ENCODE measurements around the gene APBA1. TPM values are rescaled to one million over a fixed set of nuclear protein-coding genes. Genes with fewer than 3 reads are reported as not detected.

APBA1 gene
- total RNA-seq, 1 donor from 2014 or later: 5.9 TPM

- FAIRE-seq: no peak
- Mint-ChIP-seq H3K36me3 (ENCODE audit: low read depth, unreplicated experiment) (peaks cover 2% of the 10 kb centered on the region), H3K4me3 (ENCODE audit: unreplicated experiment) (no peak overlapping the region), H3K4me1 (ENCODE audit: low read depth, unreplicated experiment) (peaks cover 8% of the 10 kb centered on the region), H3K27me3 (ENCODE audit: low read depth, unreplicated experiment) (peaks cover 11% of the 10 kb centered on the region), H3K27ac (ENCODE audit: unreplicated experiment) (no peak overlapping the region), H3K9me3 (ENCODE audit: unreplicated experiment) (no peaks in the 10 kb centered on the region)
- no peaks in the 10 kb centered on the region for H3K9me3 ChIP-seq (ENCODE audit: insufficient read depth, low read depth, low read length)
- H3K27me3 ChIP-seq (ENCODE audit: insufficient read depth, low read length): no peaks in the 10 kb centered on the region
- no peak overlapping the region for H2AFZ ChIP-seq (ENCODE audit: low read depth, low read length)
- peaks cover 4% of the 10 kb centered on the region for H3K4me1 ChIP-seq (ENCODE audit: insufficient read depth, low read length)
- no peak overlapping the region for H3K9ac ChIP-seq (ENCODE audit: low read length)
- peaks cover 7% of the 10 kb centered on the region for H3K79me2 ChIP-seq (ENCODE audit: insufficient read depth, low read length)
- DNase-seq (ENCODE audit: low read depth): no peak
- no peak overlapping the region for H3K27ac ChIP-seq (ENCODE audit: low read depth, low read length)
- no peaks in the 10 kb centered on the region for H3K36me3 ChIP-seq (ENCODE audit: insufficient read depth, low read length)
- H3K4me3 ChIP-seq (ENCODE audit: insufficient read depth, low read depth, low read length): no peak overlapping the region
- H4K20me1 ChIP-seq (ENCODE audit: insufficient read depth, low read length): no peaks in the 10 kb centered on the region
- TF ChIP-seq EZH2 (IDR thresholded peaks at IDR 0.05; ENCODE audit: insufficient read depth, low read length): no peak
- TF ChIP-seq CTCF (IDR thresholded peaks at IDR 0.05; ENCODE audit: insufficient read depth, low read depth, low read length): no peak
- no peak overlapping the region for H3K4me2 ChIP-seq (ENCODE audit: low read length)
Observed at GRCh38 chr9:69657269-69657668, 14.9 kb downstream of the APBA1 start.

GRCh38 chr9:69655065-69655464 lies 17.1 kb downstream of the APBA1 start:
- H3K79me2 ChIP-seq (ENCODE audit: insufficient read depth, low read length): no peaks in the 10 kb centered on the region
- FAIRE-seq: no peak
- no peak overlapping the region for H3K4me3 ChIP-seq (ENCODE audit: insufficient read depth, low read depth, low read length)
- no peak overlapping the region for H2AFZ ChIP-seq (ENCODE audit: low read depth, low read length)
- H3K36me3 ChIP-seq (ENCODE audit: insufficient read depth, low read length): no peaks in the 10 kb centered on the region
- Mint-ChIP-seq H3K27me3 (ENCODE audit: low read depth, unreplicated experiment) (peaks cover 9% of the 10 kb centered on the region), H3K9me3 (ENCODE audit: unreplicated experiment) (no peaks in the 10 kb centered on the region), H3K36me3 (ENCODE audit: low read depth, unreplicated experiment) (no peaks in the 10 kb centered on the region), H3K4me1 (ENCODE audit: low read depth, unreplicated experiment) (peaks cover 2% of the 10 kb centered on the region), H3K27ac (ENCODE audit: unreplicated experiment) (no peak overlapping the region), H3K4me3 (ENCODE audit: unreplicated experiment) (no peak overlapping the region)
- H3K4me2 ChIP-seq (ENCODE audit: low read length): no peak overlapping the region
- H3K27ac ChIP-seq (ENCODE audit: low read depth, low read length): no peak overlapping the region
- no peak for DNase-seq (ENCODE audit: low read depth)
- H3K4me1 ChIP-seq (ENCODE audit: insufficient read depth, low read length): peaks cover 3% of the 10 kb centered on the region
- no peaks in the 10 kb centered on the region for H4K20me1 ChIP-seq (ENCODE audit: insufficient read depth, low read length)
- no peak for TF ChIP-seq EZH2 (IDR thresholded peaks at IDR 0.05; ENCODE audit: insufficient read depth, low read length)
- no peak for TF ChIP-seq CTCF (IDR thresholded peaks at IDR 0.05; ENCODE audit: insufficient read depth, low read depth, low read length)
- no peaks in the 10 kb centered on the region for H3K27me3 ChIP-seq (ENCODE audit: insufficient read depth, low read length)
- H3K9ac ChIP-seq (ENCODE audit: low read length): no peak overlapping the region
- no peaks in the 10 kb centered on the region for H3K9me3 ChIP-seq (ENCODE audit: insufficient read depth, low read depth, low read length)

GRCh38 chr9:69653261-69653660 lies 18.9 kb downstream of the APBA1 start:
- Mint-ChIP-seq H3K36me3 (ENCODE audit: low read depth, unreplicated experiment) (no peaks in the 10 kb centered on the region), H3K4me1 (ENCODE audit: low read depth, unreplicated experiment) (peaks cover 8% of the 10 kb centered on the region), H3K4me3 (ENCODE audit: unreplicated experiment) (no peak overlapping the region), H3K27ac (ENCODE audit: unreplicated experiment) (no peak overlapping the region), H3K9me3 (ENCODE audit: unreplicated experiment) (no peaks in the 10 kb centered on the region), H3K27me3 (ENCODE audit: low read depth, unreplicated experiment) (no peaks in the 10 kb centered on the region)
- H3K4me3 ChIP-seq (ENCODE audit: insufficient read depth, low read depth, low read length): no peak overlapping the region
- no peaks in the 10 kb centered on the region for H3K27me3 ChIP-seq (ENCODE audit: insufficient read depth, low read length)
- H3K9me3 ChIP-seq (ENCODE audit: insufficient read depth, low read depth, low read length): no peaks in the 10 kb centered on the region
- no peak for DNase-seq (ENCODE audit: low read depth)
- no peaks in the 10 kb centered on the region for H4K20me1 ChIP-seq (ENCODE audit: insufficient read depth, low read length)
- no peak for FAIRE-seq
- H2AFZ ChIP-seq (ENCODE audit: low read depth, low read length): no peak overlapping the region
- no peak overlapping the region for H3K9ac ChIP-seq (ENCODE audit: low read length)
- peaks cover 6% of the 10 kb centered on the region for H3K4me1 ChIP-seq (ENCODE audit: insufficient read depth, low read length)
- no peaks in the 10 kb centered on the region for H3K79me2 ChIP-seq (ENCODE audit: insufficient read depth, low read length)
- H3K27ac ChIP-seq (ENCODE audit: low read depth, low read length): no peak overlapping the region
- TF ChIP-seq EZH2 (IDR thresholded peaks at IDR 0.05; ENCODE audit: insufficient read depth, low read length) (no peak), CTCF (IDR thresholded peaks at IDR 0.05; ENCODE audit: insufficient read depth, low read depth, low read length) (no peak)
- no peak overlapping the region for H3K4me2 ChIP-seq (ENCODE audit: low read length)
- no peaks in the 10 kb centered on the region for H3K36me3 ChIP-seq (ENCODE audit: insufficient read depth, low read length)

Data from astrocyte (in vitro differentiated cells and primary cell).